Sigmoid colon (tissue), 7 donors: ENCODE results near the gene STAMBP. TPM values are rescaled to one million over a fixed set of nuclear protein-coding genes. Genes with fewer than 3 reads are reported as not detected.
"Not testable (repeated sequence)": the region's sequence is repeated elsewhere in the genome, so short reads cannot be mapped to it uniquely, and the experiment has no call there.

Source experiments
- DNase-seq: peaks from one replicate; pipeline ENCODE4 v3.0.0-alpha.2; 2019
- H3K27ac ChIP-seq, 4 donors: fragments of 200-600 bp; sonication (generic); one replicate each; pipeline ENCODE4 v1.5.1; 2016 to 2019; ENCODE audit warnings: mild to moderate bottlenecking in 1 of 4
- H3K27me3 ChIP-seq, 3 donors: fragments of 200-600 bp; sonication (generic); one replicate each; pipeline ENCODE4 v1.5.1; 2019; ENCODE audit warnings: mild to moderate bottlenecking in 1 of 3
- H3K36me3 ChIP-seq, 4 donors: fragments of 200-600 bp; sonication (generic); one replicate each; pipeline ENCODE4 v1.5.1; 2016 to 2019
- H3K4me1 ChIP-seq, 4 donors: fragments of 200-600 bp; sonication (generic); one replicate each; pipeline ENCODE4 v1.5.1; 2017 to 2019
- H3K4me3 ChIP-seq, 4 donors: fragments of 200-600 bp; sonication (generic); one replicate each; pipeline ENCODE4 v1.5.1; 2017 to 2019; ENCODE audit warnings: mild to moderate bottlenecking in 2 of 4, moderate library complexity in 1 of 4
- H3K9me3 ChIP-seq, 4 donors: fragments of 200-600 bp in 3 of 4; sonication (generic) in 3 of 4; one replicate each; pipeline versions ENCODE4 v1.5.1 to v1.6.1; 2013 to 2019
- CTCF ChIP-seq, 4 experiments: fragments of 450-650 bp in 3 of 4; fragments of 200-600 bp in 1 of 4; IDR thresholded peaks; one replicate each; pipeline ENCODE4 v1.5.1; 2016 to 2019; ENCODE audit warnings: antibody characterized with exemption in 4 of 4, mild to moderate bottlenecking in 3 of 4, moderate library complexity in 2 of 4
- EP300 ChIP-seq, 4 donors: sonication (generic); formaldehyde crosslinking; IDR thresholded peaks; one replicate each; pipeline ENCODE4 v1.6.1; 2017; ENCODE audit warnings: antibody characterized with exemption in 4 of 4
- POLR2A ChIP-seq, 2 donors: fragments of 450-650 bp; IDR thresholded peaks; one replicate each; pipeline ENCODE4 v1.6.1; 2016; ENCODE audit warnings: antibody characterized with exemption in 2 of 2, mild to moderate bottlenecking in 2 of 2, moderate library complexity in 2 of 2
- POLR2AphosphoS5 ChIP-seq, 4 donors: sonication (generic); formaldehyde crosslinking; IDR thresholded peaks; one replicate each; pipeline ENCODE4 v1.6.1; 2017; ENCODE audit warnings: antibody characterized with exemption in 4 of 4
- WGBS, 2 donors: extraction: QIAGEN DNeasy Blood & Tissue Kit; methylation state at CpG; one replicate each; pipeline ENCODE4 v1.1.7; 2013; 5-methylcytosine and 5-hydroxymethylcytosine counted together
- intact Hi-C: fragments of 100-400 bp; cut with DNase I; formaldehyde crosslinking; loops from one replicate; pipeline ENCODE4 v1.15.1; 2023
- polyA plus RNA-seq, 3 donors: library from polyadenylated mRNA; stranded (reverse); fragments of 200-250 nt; gene quantifications; one replicate each; pipeline ENCODE4 v1.2.3, GENCODE V29; 2013
- total RNA-seq, 4 donors: library from RNA; depleted of rRNA; stranded (reverse); fragments of >200 nt; gene quantifications; one replicate each; pipeline ENCODE4 v1.1.0, GENCODE V29; 2016
- donor health status: healthy with polysubstance abuse.
- donor health status: Bipolar disorder and iron deficiency.
- donor health status: healthy.

STAMBP gene
- 10 to 100 TPM; 23.5 to 37.0 (median 27.4) TPM for total RNA-seq
- polyA plus RNA-seq: 10 to 100 TPM; 37.3 to 55.3 (median 44.4) TPM

GRCh38 chr2:73828818-73829570, at the start of gene STAMBP:
Gene STAMBP, plus strand, starts transcription at chr2:73828961. Its CDS starts 1,896 bp downstream, at chr2:73830857.
- Histone ChIP-seq H3K27ac (peak within 1 kb of the TSS; percentile 95 to 98 (median 96)), H3K9me3 (no peaks in the 10 kb centered on the region), H3K4me3 (peak within 1 kb of the TSS; percentile 62 to 87 (median 68)), H3K27me3 (no peaks in the 10 kb centered on the region), H3K36me3 (peaks cover 0 to 4% (median 0%) of the 10 kb centered on the region in 4 donors), H3K4me1 (peaks cover 0 to 62% (median 51%) of the 10 kb centered on the region in 4 donors)
- TF ChIP-seq POLR2AphosphoS5 (IDR thresholded peaks at IDR 0.05): peak; percentile 90 to 96 (median 94)
- peak; percentile 74 to 86 for TF ChIP-seq POLR2A (IDR thresholded peaks at IDR 0.05)
- no peak for TF ChIP-seq CTCF (IDR thresholded peaks at IDR 0.05)
- intact Hi-C loops: loop anchor here (10.0 kb wide), 4 partner anchors 156 to 646 kb away; partner anchors contain the start of genes MRPL53 and TET3
- DNase-seq: peak; percentile 99
- 0% methylated on average over 48 of the region's 48 CpGs for WGBS, 2 donors

GRCh38 chr2:73779467-73780236, 49.1 kb upstream of the STAMBP start, which contains the start of gene DUSP11:
Gene DUSP11, minus strand, starts transcription at chr2:73780103. Its CDS starts 129 bp downstream, at chr2:73779974.
- Histone ChIP-seq H3K4me1 (peaks cover 0 to 21% (median 16%) of the 10 kb centered on the region in 4 donors), H3K36me3 (peaks cover 0 to 23% (median 3%) of the 10 kb centered on the region in 4 donors), H3K27me3 (no peaks in the 10 kb centered on the region), H3K27ac (peak within 1 kb of the TSS; percentile 84 to 97 (median 88)), H3K9me3 (no peaks in the 10 kb centered on the region), H3K4me3 (peak within 1 kb of the TSS; percentile 63 to 97 (median 76))
- intact Hi-C loops: no loop called here
- peak; percentile 97 for DNase-seq
- 0% methylated on average over 40 of the region's 40 CpGs for WGBS, 2 donors
- TF ChIP-seq POLR2AphosphoS5 (IDR thresholded peaks at IDR 0.05): peak; percentile 95 to 98 (median 97)
- peak; percentile 78 to 86 for TF ChIP-seq POLR2A (IDR thresholded peaks at IDR 0.05)
- no peak for TF ChIP-seq EP300 (IDR thresholded peaks at IDR 0.05)
- peak; percentile 72 to 91 (median 84) for TF ChIP-seq CTCF (IDR thresholded peaks at IDR 0.05)

GRCh38 chr2:73780237-73780582, 48.6 kb upstream of the STAMBP start:
- 1 to 5% methylated on average over 7 of the region's 7 CpGs for WGBS, 2 donors
- intact Hi-C loops: no loop called here
- H3K4me3 ChIP-seq: peak overlapping the region; percentile 63 to 97 (median 76)
- H3K27ac ChIP-seq: peak overlapping the region; percentile 84 to 97 (median 88)
- TF ChIP-seq POLR2A (IDR thresholded peaks at IDR 0.05): no peak
- TF ChIP-seq POLR2AphosphoS5 (IDR thresholded peaks at IDR 0.05): no peak
- no peak for TF ChIP-seq CTCF (IDR thresholded peaks at IDR 0.05)
- no peak for TF ChIP-seq EP300 (IDR thresholded peaks at IDR 0.05)
- peaks cover 0 to 18% (median 2%) of the 10 kb centered on the region in 4 donors for H3K36me3 ChIP-seq
- DNase-seq: no peak
- peaks cover 0 to 21% (median 16%) of the 10 kb centered on the region in 4 donors for H3K4me1 ChIP-seq
- no peaks in the 10 kb centered on the region for H3K9me3 ChIP-seq
- H3K27me3 ChIP-seq: no peaks in the 10 kb centered on the region

- H3K27ac ChIP-seq, H3K27me3 ChIP-seq, intact Hi-C loops, H3K4me3 ChIP-seq, H3K36me3 ChIP-seq, DNase-seq, H3K9me3 ChIP-seq: not testable (repeated sequence)
- 82 to 84% methylated on average over 15 of the region's 15 CpGs for WGBS, 2 donors
- peaks cover 0 to 15% (median 10%) of the 10 kb centered on the region in 4 donors for H3K4me1 ChIP-seq
These were observed 45.4 kb upstream of the STAMBP start for GRCh38 chr2:73783402-73783801.

GRCh38 chr2:73783883-73784282, 44.9 kb upstream of the STAMBP start, which contains the start of gene C2orf78:
Gene C2orf78, plus strand, starts transcription at chr2:73784183. Its CDS starts 127 bp downstream, at chr2:73784310.
- H3K4me3 ChIP-seq, H3K27me3 ChIP-seq, DNase-seq, H3K27ac ChIP-seq, H3K9me3 ChIP-seq, H3K36me3 ChIP-seq, intact Hi-C loops: not testable (repeated sequence)
- H3K4me1 ChIP-seq: peaks cover 0 to 10% (median 6%) of the 10 kb centered on the region in 4 donors
- WGBS, 2 donors: 56 to 77% methylated on average over 3 of the region's 3 CpGs
